GM19099 (cell line): ENCODE results near the gene AGFG1.

Experiments
- POLR2A ChIP-seq: IDR thresholded peaks from 3 replicates; pipeline ENCODE4 v1.6.1; 2011; ENCODE audit warnings: low read depth; ENCODE audit not compliant: insufficient read length; ENCODE audit errors: extremely low read depth

AGFG1 gene

DNA sequence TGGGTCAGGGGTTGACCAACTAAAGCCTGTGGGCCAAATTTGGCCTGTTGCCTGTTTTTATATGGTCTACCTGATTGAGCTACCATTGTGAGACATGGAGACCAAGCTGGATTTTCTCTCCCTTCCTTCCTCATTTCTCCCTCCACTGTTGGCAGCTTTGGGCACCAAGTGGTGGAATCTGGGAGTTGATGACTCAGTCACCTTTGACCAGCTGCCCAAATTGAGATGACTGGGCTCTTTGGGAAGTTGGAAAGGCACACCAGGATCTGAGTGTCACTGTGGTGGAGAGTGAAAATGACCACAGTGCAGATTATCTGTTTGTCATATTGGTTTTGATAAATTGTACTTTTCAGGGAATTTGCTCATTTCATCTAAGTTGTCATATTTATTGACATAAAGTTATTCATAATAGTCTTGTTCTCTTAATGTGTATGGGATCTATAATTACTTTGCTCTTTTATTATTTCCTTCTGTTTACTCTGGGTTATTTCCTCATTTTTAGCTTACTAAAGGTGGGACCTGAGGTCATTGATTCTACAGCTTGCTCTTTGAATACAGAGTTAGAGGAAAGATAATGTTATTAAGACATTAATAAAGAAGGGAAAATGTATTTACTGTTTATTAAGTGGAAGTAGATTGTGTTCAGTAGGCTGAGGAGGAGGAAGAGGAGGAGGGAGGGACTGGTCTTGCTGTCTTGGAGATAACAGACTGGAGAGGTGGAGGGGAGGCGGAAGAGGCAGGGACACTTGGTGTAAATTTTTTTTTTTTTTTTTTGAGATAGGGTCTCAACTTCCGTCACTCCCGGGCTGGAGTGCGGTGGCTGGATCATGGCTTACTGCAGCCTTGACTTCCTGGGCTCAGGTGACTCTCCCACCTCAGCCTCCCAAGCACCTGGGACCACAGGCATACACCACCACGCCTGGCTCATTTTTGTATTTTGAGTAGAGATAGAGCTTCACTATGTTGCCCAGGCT, 31.8 kb downstream of the AGFG1 start:
- TF ChIP-seq POLR2A: no peak

DNA sequence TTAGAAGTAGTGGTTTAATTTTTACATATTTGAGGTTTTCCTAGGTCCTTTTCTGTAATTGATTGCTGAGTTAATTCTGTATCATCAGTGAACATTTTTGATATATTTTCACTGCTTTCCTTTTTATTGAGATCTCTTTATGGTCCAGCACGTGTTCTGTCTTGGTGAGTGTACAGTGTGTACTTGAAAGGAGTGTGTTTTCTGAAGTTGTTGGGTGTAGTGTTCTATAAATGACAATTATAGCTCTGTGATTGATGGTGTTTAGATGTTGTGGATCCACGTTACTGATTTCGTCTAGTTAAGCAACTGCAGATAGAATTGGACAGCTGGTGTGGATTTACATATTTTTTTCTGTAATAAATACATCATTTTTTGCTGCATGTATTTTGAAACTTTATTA, 32.7 kb downstream of the AGFG1 start:
- no peak for TF ChIP-seq POLR2A

DNA sequence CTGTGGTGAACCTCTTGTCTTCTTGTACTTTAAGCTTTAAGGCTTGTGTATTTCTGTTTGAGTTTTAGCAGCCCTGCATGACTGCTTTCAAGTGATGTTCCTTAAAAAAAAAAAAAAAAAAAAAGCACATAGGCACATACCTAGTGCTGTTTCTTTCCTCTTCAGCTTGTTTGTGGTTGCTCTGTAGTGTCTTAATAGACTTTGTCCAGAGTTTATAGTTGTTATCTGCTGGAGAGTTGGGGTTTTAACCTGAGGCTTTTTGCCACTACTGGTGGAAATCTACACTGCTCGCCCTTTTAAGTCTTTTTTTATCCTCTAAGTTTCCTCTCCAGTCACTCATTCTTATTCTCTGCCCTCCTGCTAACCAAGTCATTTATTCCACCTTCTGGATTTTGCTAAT, 34.5 kb downstream of the AGFG1 start:
- TF ChIP-seq POLR2A: no peak

DNA sequence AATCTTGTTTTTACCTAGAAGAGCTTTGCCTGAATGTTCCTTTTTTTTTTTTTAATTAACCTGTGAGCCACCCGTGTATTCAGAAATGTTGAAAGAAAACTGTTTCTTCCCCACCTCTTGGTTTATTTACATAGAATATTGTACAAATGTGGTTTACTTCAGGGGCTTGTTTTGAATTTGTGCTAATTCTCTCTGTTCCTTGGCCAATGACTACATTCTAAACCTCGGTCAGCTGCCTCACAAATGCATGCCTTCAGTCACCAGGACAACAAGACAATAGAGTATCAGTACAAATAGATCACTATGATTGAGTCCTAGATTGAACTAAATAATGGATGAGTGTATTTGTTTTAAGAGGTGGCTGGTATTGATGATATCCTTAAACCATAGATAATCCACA, 36.0 kb downstream of the AGFG1 start:
- TF ChIP-seq POLR2A: no peak

DNA sequence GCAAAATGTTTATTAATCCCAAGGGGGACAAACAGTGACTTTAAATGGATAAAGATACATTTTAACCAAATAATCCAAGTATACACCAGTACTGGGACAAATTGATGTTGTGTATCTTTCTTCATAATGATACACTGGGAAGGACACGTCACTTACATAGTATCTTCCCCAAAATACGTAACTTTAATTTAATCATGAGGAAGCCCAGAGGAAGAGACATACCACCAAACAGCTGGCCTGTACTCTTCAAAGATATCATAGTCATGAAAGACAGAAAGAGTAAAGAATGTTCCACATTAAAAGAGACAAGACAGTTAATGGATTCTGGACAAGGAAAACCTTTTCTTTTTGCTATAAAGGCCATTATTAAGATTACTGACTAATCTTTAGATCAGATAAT, 37.1 kb downstream of the AGFG1 start:
- no peak for TF ChIP-seq POLR2A

DNA sequence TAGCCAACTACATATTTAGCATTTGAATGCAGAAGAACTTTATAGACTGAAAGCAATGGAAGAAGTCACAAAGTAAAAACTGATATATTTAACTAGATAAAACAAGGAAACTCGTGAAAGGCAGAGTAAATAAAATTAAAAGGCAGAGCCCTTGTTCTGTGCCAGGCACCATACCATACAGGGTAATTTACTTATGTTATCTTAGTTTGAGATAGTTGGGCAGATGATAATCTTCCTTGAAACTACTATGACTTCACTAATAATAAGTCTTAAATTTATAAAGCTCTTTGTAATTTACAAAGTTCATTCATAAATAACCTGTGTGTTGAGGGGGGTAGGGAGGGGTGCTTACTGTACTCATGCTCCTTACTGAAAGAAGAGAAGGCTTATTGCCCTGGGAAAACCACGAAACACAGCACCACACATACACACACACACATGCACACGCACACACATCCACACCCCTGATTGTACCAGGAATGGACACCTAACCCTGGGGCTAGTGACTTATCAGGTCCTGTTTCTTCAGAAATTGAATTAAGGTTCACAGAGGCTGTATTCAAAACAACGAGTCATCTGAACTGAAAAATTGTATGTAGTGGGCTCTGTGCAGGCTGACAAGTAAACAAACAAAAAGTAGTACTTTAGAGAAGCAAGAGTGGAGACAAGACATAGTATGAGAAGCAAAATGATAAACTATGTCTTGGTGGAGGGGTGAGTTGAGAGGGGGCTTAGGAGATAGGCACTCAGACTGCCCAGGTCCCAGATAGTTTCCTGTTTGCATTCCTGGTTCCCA, 38.1 kb downstream of the AGFG1 start:
- TF ChIP-seq POLR2A: no peak

DNA sequence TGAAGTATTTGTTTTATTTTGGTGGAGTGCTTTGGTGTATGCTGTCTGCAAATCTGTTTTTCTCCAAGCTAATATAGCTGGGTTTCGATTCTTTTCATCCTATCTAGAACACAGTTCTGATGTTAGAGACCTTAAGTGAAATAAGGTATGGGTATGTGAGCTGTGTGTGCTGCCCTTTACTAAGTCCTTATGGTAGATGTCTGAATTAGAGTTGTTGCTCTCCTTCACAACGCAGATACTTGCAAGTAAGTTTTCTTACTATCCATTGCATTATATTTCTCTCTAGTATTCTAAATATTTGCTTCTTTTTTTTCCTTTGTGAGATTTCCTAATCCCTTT, 38.6 kb downstream of the AGFG1 start:
- no peak for TF ChIP-seq POLR2A

DNA sequence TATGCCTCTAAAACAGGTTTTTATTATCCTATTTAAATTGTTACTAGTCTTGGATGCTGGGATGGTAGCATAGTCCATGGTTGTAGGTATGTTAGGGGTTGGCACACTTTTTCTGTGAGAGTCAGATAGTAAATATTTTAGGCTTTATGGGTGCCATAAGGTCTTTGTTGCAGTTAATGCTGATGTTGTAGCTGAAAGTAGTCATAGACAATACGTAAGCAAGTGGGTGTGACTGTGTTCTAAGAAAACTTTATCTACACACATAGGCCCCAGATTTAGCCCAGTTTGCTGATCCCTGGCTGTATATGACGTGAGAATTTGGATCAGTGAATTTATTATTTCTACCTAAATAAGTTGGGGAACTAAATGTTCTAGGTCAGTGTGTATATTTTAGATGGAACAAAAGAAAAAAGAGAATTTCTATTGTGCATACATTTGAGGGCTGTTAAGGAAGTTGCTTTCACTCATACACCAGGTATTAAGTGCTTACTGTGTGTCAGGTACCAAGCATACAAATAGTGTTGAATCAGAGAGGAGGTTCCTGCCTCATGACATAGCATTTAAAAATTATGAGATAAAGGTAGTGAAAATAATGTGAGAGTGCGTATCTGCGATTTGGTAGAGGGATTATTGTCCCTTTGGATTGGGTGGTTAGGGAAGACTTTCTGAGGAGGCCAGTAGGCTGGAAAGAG, 39.4 kb downstream of the AGFG1 start:
- TF ChIP-seq POLR2A: no peak

DNA sequence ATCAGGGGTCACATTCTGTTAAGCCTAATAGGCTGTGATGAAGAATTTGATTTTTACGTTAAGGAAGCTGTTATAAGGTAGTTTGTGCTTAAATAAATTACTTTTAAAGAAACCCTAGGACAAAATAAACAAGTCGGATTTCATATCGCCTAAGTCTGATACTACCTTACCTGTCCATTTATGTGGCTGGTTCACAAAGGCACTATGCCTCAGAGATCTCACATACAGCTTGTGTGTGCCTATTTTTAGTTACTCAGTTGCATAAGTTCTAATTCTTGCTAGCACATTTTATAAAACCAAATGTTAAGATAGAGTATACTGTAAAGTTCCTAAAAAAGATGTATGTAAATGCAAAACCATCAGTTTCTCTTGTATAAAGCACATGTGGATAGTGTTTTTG, 40.0 kb downstream of the AGFG1 start:
- no peak for TF ChIP-seq POLR2A

DNA sequence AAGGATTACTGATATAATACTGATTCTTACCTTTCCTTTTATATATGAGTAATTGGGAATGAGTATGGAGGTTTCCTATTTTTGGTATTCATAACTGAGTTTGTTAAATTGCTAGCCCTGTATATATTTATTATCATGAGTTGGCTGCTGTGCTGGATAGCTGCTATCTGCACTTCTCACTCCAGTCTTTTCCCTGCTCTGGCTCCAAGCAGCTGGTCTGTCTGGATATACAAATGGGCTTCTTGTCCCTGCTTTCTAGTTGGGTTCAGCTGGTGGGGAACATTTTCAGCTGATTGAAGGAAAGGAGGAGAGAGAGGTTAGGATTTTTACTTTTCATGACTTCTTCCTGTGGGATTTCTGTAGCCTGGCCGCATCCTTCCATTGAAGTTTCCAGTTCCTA, 41.2 kb downstream of the AGFG1 start:
- no peak for TF ChIP-seq POLR2A

DNA sequence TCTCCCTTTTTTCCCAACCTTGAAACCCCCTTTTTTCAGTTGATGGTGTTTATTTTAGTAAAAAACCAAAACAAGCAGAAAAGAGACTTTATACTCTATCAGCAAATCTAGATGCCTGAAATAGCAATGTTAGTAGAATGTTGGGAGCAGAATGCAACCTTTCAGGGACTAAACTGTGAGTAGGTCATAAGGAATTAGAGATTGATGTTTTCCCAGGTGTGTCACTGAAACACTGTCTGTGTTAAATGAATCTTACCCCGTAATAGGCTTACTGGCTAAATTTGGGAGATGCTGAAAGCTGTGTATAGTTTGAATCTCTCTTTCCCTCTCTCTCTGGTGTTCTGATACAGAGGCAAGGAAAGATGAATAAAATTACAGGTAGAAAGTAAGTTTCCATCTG, 43.8 kb downstream of the AGFG1 start:
- TF ChIP-seq POLR2A: no peak

DNA sequence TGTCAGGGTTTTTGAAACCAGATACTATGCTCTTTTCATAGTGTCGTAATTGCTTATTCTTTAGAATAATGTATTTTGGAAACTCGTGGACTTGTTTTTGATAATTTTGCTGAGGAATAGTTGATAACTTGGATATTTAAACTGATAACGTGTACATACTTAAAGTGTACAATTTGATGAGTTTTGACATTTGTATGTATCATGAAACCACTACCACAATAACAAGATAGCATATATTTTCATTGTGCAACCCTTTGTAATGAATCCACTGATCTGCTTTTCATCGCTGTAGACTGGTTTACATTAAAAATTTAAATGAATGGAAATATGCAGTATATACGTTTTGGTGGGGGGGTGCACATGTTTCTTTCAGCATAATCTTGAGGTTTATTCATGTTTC, 45.8 kb downstream of the AGFG1 start:
- TF ChIP-seq POLR2A: no peak

DNA sequence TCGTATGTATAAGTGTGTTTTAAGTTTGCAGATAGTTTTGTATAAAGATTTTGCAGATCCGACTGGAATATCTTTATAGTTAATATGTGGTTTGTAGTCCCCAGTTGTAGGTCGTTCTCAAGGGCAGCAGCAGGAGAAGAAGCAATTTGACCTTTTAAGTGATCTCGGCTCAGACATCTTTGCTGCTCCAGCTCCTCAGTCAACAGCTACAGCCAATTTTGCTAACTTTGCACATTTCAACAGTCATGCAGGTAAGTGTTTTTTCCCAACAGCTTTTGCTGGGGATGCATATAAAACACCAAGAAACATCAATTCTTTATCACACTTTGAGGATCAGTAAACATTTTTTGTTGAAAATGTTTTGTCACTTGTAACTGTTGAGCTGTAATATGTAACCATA, 52.7 kb downstream of the AGFG1 start:
- no peak for TF ChIP-seq POLR2A

DNA sequence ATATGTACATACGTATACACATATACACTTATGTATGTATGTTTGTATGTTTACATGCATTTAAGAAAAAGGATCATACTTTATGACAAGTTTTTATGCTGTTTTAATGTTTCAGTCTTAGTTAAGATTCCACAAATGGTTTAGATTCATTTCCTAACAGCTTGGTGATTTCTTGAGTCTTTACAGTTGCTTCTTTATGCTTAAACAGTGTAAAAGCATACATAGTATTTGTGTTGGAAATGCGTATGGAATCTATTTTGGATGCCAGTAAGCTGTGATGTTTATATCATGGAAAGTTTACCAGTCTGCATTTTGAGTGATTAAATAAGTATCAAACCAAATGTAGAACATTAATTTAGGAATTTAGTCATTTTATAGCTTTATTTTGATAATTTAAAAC, 55.4 kb downstream of the AGFG1 start:
- TF ChIP-seq POLR2A: no peak

DNA sequence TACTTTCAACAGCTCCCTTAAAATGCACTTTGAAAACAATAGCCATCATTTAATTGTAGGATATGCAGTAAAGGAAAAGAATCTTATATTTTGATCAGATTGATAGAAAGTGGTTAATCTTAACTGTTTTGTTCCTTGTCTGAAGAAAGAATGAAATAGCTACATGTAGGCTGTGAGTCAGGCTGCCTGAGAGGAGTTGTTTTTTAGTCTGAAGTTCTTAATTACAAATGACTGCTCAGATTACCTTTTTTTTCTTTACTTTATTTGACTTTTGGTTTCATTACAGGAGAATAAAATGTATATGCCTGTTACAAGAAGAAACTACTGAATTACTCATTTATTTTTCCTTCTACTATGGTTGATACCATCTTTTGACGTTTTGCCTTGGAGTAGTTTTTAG, 56.8 kb downstream of the AGFG1 start:
- no peak for TF ChIP-seq POLR2A
